Natural killer cell (primary cell): ENCODE measurements around the gene PRR16. TPM values are rescaled to one million over a fixed set of nuclear protein-coding genes. Genes with fewer than 3 reads are reported as not detected.

Source experiments
- ATAC-seq, 3 donors: fragments of 150-1000 bp in 2 of 3; fragments of 200-7000 bp in 1 of 3; cut with Tn5 transposase; 1 replicate in 1 of 3; 2 replicates in 2 of 3; pipeline ENCODE4 v1.10.0; 2021; ENCODE audit warnings: mild to moderate bottlenecking in 2 of 3, moderate library complexity in 2 of 3
- DNase-seq, 2 donors: peaks; one replicate each; pipeline versions ENCODE4 v3.0.0 to v3.0.0-alpha.2; 2013 to 2021; ENCODE audit warnings: mixed read lengths in 1 of 2
- H3K27ac ChIP-seq: one replicate; pipeline ENCODE4 v1.5.1; 2013; ENCODE audit warnings: mild to moderate bottlenecking, low read length
- H3K27me3 ChIP-seq: one replicate; pipeline ENCODE4 v1.6.1; 2013; ENCODE audit warnings: low read length; ENCODE audit not compliant: control insufficient read depth, insufficient read depth
- H3K36me3 ChIP-seq: one replicate; pipeline ENCODE4 v1.6.1; 2013; ENCODE audit warnings: low read length; ENCODE audit not compliant: control insufficient read depth, insufficient read depth
- H3K4me1 ChIP-seq: one replicate; pipeline ENCODE4 v1.6.1; 2013; ENCODE audit warnings: low read length; ENCODE audit not compliant: control insufficient read depth, insufficient read depth
- H3K4me3 ChIP-seq: one replicate; pipeline ENCODE4 v1.5.1; 2013; ENCODE audit warnings: low read length
- H3K9me3 ChIP-seq: one replicate; pipeline ENCODE4 v1.6.1; 2013; ENCODE audit warnings: low read length; ENCODE audit not compliant: control insufficient read depth, insufficient read depth
- H3K27ac Mint-ChIP-seq, 2 donors: one replicate each; pipeline ENCODE4 v1.8.0; 2022; ENCODE audit warnings: mild to moderate bottlenecking in 2 of 2, mixed read lengths in 2 of 2, moderate library complexity in 1 of 2
- H3K27me3 Mint-ChIP-seq, 2 donors: one replicate each; pipeline ENCODE4 v1.8.0; 2022; ENCODE audit warnings: low read depth in 2 of 2, mixed read lengths in 2 of 2
- H3K36me3 Mint-ChIP-seq: one replicate; pipeline ENCODE4 v1.8.0; 2022; ENCODE audit warnings: mixed read lengths
- H3K4me1 Mint-ChIP-seq, 2 donors: one replicate each; pipeline ENCODE4 v1.8.0; 2022; ENCODE audit warnings: mixed read lengths in 2 of 2
- H3K4me3 Mint-ChIP-seq: one replicate; pipeline ENCODE4 v1.8.0; 2022; ENCODE audit warnings: mild to moderate bottlenecking, moderate library complexity, mixed read lengths
- H3K9me3 Mint-ChIP-seq, 2 donors: one replicate each; pipeline ENCODE4 v1.8.0; 2022; ENCODE audit warnings: mixed read lengths in 2 of 2
- WGBS: methylation state at CpG from one replicate; pipeline ENCODE4 v1.1.7; 2013; ENCODE audit warnings: missing lambda C conversion rate; ENCODE audit not compliant: insufficient coverage; 5-methylcytosine and 5-hydroxymethylcytosine counted together
- intact Hi-C: fragments of 100-400 bp; cut with micrococcal nuclease; formaldehyde crosslinking; loops from one replicate; pipeline ENCODE4 v1.14.2; 2022
- total RNA-seq, 4 donors: library from RNA; stranded (reverse); fragments of 120-200 nt in 1 of 4; gene quantifications; one replicate each; pipeline versions ENCODE4 v1.2.3 to v1.2.4, GENCODE V29; 2013 to 2022
- TF ChIP-seq, protein P1 (sequence below): fragments of 200-600 bp; IDR thresholded peaks from one replicate; pipeline ENCODE4 v1.8.0; 2022; ENCODE audit warnings: antibody characterized with exemption

The PRR16 gene
- total RNA-seq, 3 donors from 2014 or later (not counting 1 experiment from before 2014, with no cell fraction given), result not detected

GRCh38 chr5:120546922-120547321 is 82.8 kb downstream of the PRR16 start:
- Histone ChIP-seq H3K27ac (no peak overlapping the region), H3K9me3 (no peaks in the 10 kb centered on the region), H3K4me1 (no peaks in the 10 kb centered on the region), H3K27me3 (no peaks in the 10 kb centered on the region), H3K36me3 (no peaks in the 10 kb centered on the region), H3K4me3 (no peak overlapping the region)
- Mint-ChIP-seq H3K36me3 (no peaks in the 10 kb centered on the region), H3K9me3 (peaks cover 2 to 5% of the 10 kb centered on the region in 2 donors), H3K27me3 (no peaks in the 10 kb centered on the region), H3K27ac (no peak overlapping the region), H3K4me3 (no peak overlapping the region), H3K4me1 (no peaks in the 10 kb centered on the region)
- DNase-seq, result no peak
- 94% methylated on average over 2 of the region's 2 CpGs for WGBS
- no peak for ATAC-seq
- intact Hi-C loops, result no loop called here
- TF ChIP-seq, protein P1, sequence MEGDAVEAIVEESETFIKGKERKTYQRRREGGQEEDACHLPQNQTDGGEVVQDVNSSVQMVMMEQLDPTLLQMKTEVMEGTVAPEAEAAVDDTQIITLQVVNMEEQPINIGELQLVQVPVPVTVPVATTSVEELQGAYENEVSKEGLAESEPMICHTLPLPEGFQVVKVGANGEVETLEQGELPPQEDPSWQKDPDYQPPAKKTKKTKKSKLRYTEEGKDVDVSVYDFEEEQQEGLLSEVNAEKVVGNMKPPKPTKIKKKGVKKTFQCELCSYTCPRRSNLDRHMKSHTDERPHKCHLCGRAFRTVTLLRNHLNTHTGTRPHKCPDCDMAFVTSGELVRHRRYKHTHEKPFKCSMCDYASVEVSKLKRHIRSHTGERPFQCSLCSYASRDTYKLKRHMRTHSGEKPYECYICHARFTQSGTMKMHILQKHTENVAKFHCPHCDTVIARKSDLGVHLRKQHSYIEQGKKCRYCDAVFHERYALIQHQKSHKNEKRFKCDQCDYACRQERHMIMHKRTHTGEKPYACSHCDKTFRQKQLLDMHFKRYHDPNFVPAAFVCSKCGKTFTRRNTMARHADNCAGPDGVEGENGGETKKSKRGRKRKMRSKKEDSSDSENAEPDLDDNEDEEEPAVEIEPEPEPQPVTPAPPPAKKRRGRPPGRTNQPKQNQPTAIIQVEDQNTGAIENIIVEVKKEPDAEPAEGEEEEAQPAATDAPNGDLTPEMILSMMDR, result no peak

DNA sequence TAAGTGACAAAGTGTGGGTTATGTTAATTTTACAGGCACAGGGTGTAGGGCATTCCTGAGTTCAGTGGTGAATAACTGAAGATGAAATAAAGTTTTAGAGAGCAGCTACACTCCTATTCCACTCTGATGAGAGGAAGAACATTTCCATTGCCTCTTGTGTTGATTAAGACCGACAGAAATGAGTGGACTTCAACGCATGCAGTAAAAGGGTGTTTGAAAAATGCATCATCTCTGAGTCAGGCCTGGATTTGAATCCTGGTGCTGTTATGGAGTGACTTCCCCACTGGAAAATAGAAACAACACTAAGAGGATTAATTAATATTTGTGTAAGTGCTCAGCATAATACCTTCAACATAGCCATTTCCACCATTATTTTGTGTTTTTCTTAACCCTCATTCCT is 86.3 kb downstream of the PRR16 start:
- peaks cover 2 to 3% of the 10 kb centered on the region in 2 donors for H3K9me3 Mint-ChIP-seq
- intact Hi-C loops, result no loop called here
- no peaks in the 10 kb centered on the region for H3K36me3 Mint-ChIP-seq
- H3K27me3 Mint-ChIP-seq, result no peaks in the 10 kb centered on the region
- ATAC-seq (no peak), DNase-seq (no peak)
- no peaks in the 10 kb centered on the region for H3K27me3 ChIP-seq
- H3K4me3 Mint-ChIP-seq, result no peak overlapping the region
- H3K4me1 ChIP-seq, result no peaks in the 10 kb centered on the region
- H3K4me1 Mint-ChIP-seq, result no peaks in the 10 kb centered on the region
- no peaks in the 10 kb centered on the region for H3K36me3 ChIP-seq
- no peak overlapping the region for H3K27ac Mint-ChIP-seq
- no peaks in the 10 kb centered on the region for H3K9me3 ChIP-seq
- 77% methylated on average over 2 of the region's 2 CpGs for WGBS
- no peak overlapping the region for H3K4me3 ChIP-seq
- TF ChIP-seq, protein P1, result no peak
- H3K27ac ChIP-seq, result no peak overlapping the region

DNA sequence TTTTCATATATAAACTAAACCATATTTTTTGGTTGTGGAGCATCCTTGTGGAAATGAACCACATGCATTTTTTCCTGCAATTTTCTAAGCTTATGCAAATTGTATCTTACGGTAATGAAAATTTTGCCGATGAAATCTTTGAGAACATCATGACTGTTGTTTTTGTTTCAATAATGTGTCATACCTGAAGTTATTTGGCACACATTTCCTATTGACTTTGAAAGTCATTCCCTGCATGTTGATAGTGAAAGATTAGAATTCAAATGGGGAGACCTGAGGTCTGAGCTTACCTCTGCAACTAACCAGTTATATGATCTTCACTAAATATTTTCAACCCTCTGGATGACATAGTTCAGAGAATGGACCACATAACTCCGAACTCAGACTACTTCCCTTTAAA is 88.5 kb downstream of the PRR16 start:
- Histone ChIP-seq H3K4me3 (no peak overlapping the region), H3K27me3 (no peaks in the 10 kb centered on the region), H3K4me1 (no peaks in the 10 kb centered on the region), H3K9me3 (no peaks in the 10 kb centered on the region), H3K36me3 (no peaks in the 10 kb centered on the region), H3K27ac (no peak overlapping the region)
- no peak overlapping the region for H3K4me3 Mint-ChIP-seq
- H3K27me3 Mint-ChIP-seq, result no peaks in the 10 kb centered on the region
- ATAC-seq, result no peak
- H3K9me3 Mint-ChIP-seq, result peaks cover 0 to 4% of the 10 kb centered on the region in 2 donors
- 95% methylated on average over 2 of the region's 3 CpGs for WGBS
- no peaks in the 10 kb centered on the region for H3K4me1 Mint-ChIP-seq
- TF ChIP-seq, protein P1, result no peak
- no peak for DNase-seq
- intact Hi-C loops, result no loop called here
- no peak overlapping the region for H3K27ac Mint-ChIP-seq
- no peaks in the 10 kb centered on the region for H3K36me3 Mint-ChIP-seq

GRCh38 chr5:120555345-120555744 is 91.2 kb downstream of the PRR16 start:
- no peaks in the 10 kb centered on the region for H3K27me3 Mint-ChIP-seq

More at GRCh38 chr5:120555345-120555744, 91.2 kb downstream of the PRR16 start:
- Mint-ChIP-seq H3K4me1 (no peaks in the 10 kb centered on the region), H3K4me3 (no peak overlapping the region), H3K27ac (no peak overlapping the region), H3K36me3 (no peaks in the 10 kb centered on the region), H3K9me3 (peaks cover 0 to 13% of the 10 kb centered on the region in 2 donors)
- Histone ChIP-seq H3K4me3 (no peak overlapping the region), H3K9me3 (no peaks in the 10 kb centered on the region), H3K4me1 (no peaks in the 10 kb centered on the region), H3K27ac (no peak overlapping the region), H3K36me3 (no peaks in the 10 kb centered on the region), H3K27me3 (no peaks in the 10 kb centered on the region)
- TF ChIP-seq, protein P1, result no peak
- WGBS, result 88% methylated on average over 1 of the region's 2 CpGs
- ATAC-seq (no peak), DNase-seq (no peak)
- intact Hi-C loops, result no loop called here
